K562 (cell line): ENCODE results near the gene ARMC7. TPM values are rescaled to one million over a fixed set of nuclear protein-coding genes. Genes with fewer than 3 reads are reported as not detected.

Experiments used
- ARNT ChIP-seq, 2 experiments: fragments of 450-650 bp; IDR thresholded peaks; 2 replicates each; pipeline ENCODE4 v1.6.1; 2016; ENCODE audit warnings: mild to moderate bottlenecking in 1 of 2
- CHCHD3 ChIP-seq: fragments of 250-450 bp; sonication (Bioruptor Pico); IDR thresholded peaks from 2 replicates; pipeline ENCODE4 v2.1.2; 2022; ENCODE audit warnings: mild to moderate bottlenecking
- E2F4 ChIP-seq: sonication (generic); formaldehyde crosslinking; IDR thresholded peaks from 2 replicates; pipeline ENCODE4 v1.8.0; 2022; ENCODE audit warnings: mild to moderate bottlenecking, low read depth, missing genetic modification reagents
- EP400 ChIP-seq: fragments of 450-650 bp; IDR thresholded peaks from 2 replicates; pipeline ENCODE4 v1.6.1; 2017; ENCODE audit warnings: antibody characterized with exemption, mild to moderate bottlenecking, moderate library complexity
- ESRRB ChIP-seq: fragments of 250-450 bp; sonication (Bioruptor Pico); IDR thresholded peaks from 2 replicates; pipeline ENCODE4 v1.5.0; 2020; ENCODE audit warnings: mild to moderate bottlenecking, moderate library complexity, borderline replicate concordance
- FOXP1 ChIP-seq: sonication (generic); formaldehyde crosslinking; IDR thresholded peaks from 2 replicates; pipeline ENCODE4 v1.8.0; 2022; ENCODE audit warnings: mild to moderate bottlenecking, missing genetic modification reagents
- HNRNPH1 ChIP-seq: fragments of 200-400 bp; formaldehyde crosslinking; optimal IDR thresholded peaks from 2 replicates; pipeline ENCODE3; 2017; ENCODE audit warnings: low read depth, mild to moderate bottlenecking, low read length, moderate library complexity
- KAT8 ChIP-seq: fragments of 450-650 bp; IDR thresholded peaks from 2 replicates; pipeline ENCODE4 v1.6.1; 2016; ENCODE audit warnings: low read depth, mild to moderate bottlenecking
- L3MBTL2 ChIP-seq: fragments of 450-650 bp; IDR thresholded peaks from 2 replicates; pipeline ENCODE4 v1.6.1; 2016; ENCODE audit warnings: mild to moderate bottlenecking, moderate library complexity
- MLLT1 ChIP-seq, 2 experiments: fragments of 450-650 bp; IDR thresholded peaks; 2 replicates each; pipeline ENCODE4 v1.6.1; 2016
- NFE2L1 ChIP-seq: fragments of 450-650 bp; IDR thresholded peaks from 2 replicates; pipeline ENCODE4 v1.6.1; 2016; ENCODE audit warnings: missing genetic modification characterization, low read depth, mild to moderate bottlenecking, missing compliant biosample characterization, moderate library complexity, borderline replicate concordance
- SAP30 ChIP-seq: fragments of 200-600 bp; sonication (generic); IDR thresholded peaks from 2 replicates; pipeline ENCODE4 v1.6.1; 2012; ENCODE audit warnings: borderline replicate concordance, low read depth, mild to moderate bottlenecking, moderate library complexity, low read length, control low read depth, inconsistent platforms; ENCODE audit not compliant: insufficient read depth, poor library complexity, severe bottlenecking
- SRSF3 ChIP-seq: fragments of 200-400 bp; formaldehyde crosslinking; IDR thresholded peaks from 2 replicates; pipeline ENCODE4 v1.6.1; 2016; ENCODE audit warnings: mild to moderate bottlenecking, low read length, moderate library complexity; ENCODE audit not compliant: insufficient read depth
- TAF15 ChIP-seq: fragments of 200-400 bp; formaldehyde crosslinking; IDR thresholded peaks from 2 replicates; pipeline ENCODE4 v1.6.1; 2017; ENCODE audit warnings: mild to moderate bottlenecking, low read depth, low read length, moderate library complexity
- ZNF444 ChIP-seq: fragments of 250-450 bp; sonication (Bioruptor Pico); IDR thresholded peaks from 2 replicates; pipeline ENCODE4 v1.4.0; 2020; ENCODE audit warnings: mild to moderate bottlenecking, moderate library complexity
- ZNF584 ChIP-seq: fragments of 200-800 bp; sonication (Bioruptor generic); IDR thresholded peaks from 2 replicates; pipeline ENCODE4 v1.6.1; 2016; ENCODE audit warnings: low read depth, mild to moderate bottlenecking, missing genetic modification characterization, missing compliant biosample characterization
- ZNF77 ChIP-seq: fragments of 250-450 bp; sonication (Bioruptor Pico); IDR thresholded peaks from 2 replicates; pipeline ENCODE4 v1.5.0; 2020
- polyA plus RNA-seq, 8 experiments: library from polyadenylated mRNA; depleted of rRNA in 4 of 8; stranded (reverse) in 5 of 8; unstranded in 3 of 8; fragments of >200 nt; fragmentation: Nextera tagmentation in 2 of 8; fragmentation: Illumina TruSeq in 1 of 8; extraction: Ambion mirVana in 2 of 8; extraction: Trizol in 1 of 8; gene quantifications; 2 replicates each; pipeline versions ENCODE4 v1.2.1 to v1.2.3, GENCODE V29; 2011 to 2014; ENCODE audit warnings: inconsistent platforms in 1 of 8, missing spikeins in 1 of 8
- total RNA-seq, 7 experiments: library from RNA; depleted of rRNA in 6 of 7; stranded (reverse); fragments of >200 nt in 6 of 7; fragmentation: Illumina TruSeq in 2 of 7; extraction: Trizol in 2 of 7; gene quantifications; 2 replicates each; pipeline versions ENCODE4 v1.2.1 to v1.2.3, GENCODE V29; 2011 to 2021; ENCODE audit warnings: low replicate concordance in 1 of 7
- TF ChIP-seq, protein P1 (sequence below): sonication (generic); formaldehyde crosslinking; IDR thresholded peaks from 2 replicates; pipeline ENCODE4 v1.8.1; 2023; ENCODE audit warnings: mild to moderate bottlenecking, missing genetic modification reagents
- TF ChIP-seq, protein P2 (sequence below): fragments of 250-450 bp; sonication (Bioruptor Pico); IDR thresholded peaks from 2 replicates; pipeline ENCODE4 v1.5.0; 2021

Gene ARMC7
- total and polyA plus RNA-seq, 9 of the 15 experiments (the other 6 are each of a cell fraction or from before 2014, with no cell fraction given): 1.4 to 15.2 (median 5.9) TPM

DNA sequence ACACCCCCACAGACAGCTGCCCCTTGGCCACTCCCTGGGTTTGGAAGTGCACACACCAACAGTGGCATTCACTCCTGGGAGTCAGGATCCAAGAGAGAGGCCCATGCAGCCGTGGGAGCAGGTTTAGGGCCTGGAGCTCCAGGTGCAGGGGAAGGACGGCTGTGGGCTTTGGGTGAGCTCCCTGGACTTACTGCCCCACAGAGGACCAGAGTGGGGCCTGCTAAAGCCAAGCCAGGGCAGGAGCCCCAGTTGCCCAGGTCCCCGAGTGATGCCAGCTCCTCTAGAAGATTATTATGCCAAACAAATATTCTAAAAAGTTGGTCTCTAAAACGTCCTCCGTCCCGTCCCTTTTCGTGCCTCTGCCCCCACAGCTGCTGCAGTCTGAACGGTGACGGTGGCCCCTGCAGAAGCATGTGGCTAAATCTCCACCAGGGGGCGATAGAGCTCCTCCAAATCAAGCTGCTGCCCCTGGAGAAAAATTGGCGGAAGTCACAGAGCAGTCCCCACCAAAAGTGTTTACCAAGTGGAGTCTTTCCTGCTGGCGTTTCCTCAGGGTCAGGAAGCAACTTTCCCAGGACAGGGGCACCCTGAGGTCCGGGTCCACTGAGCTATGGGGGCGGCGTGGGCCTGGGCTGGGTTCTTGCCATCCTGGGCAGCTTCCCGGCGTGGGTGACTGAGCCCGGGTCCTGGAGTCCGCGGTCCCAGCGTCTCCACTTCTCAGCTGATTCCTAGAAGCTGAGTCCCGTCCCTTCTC, 4.2 kb downstream of the ARMC7 start (continued):
- TF ChIP-seq SRSF3 (no peak), ZNF444 (CRISPR knock-in tag) (no peak), ESRRB (no peak), KAT8 (no peak), TAF15 (no peak), ARNT (IDR thresholded peaks at IDR 0.05) (no peak), HNRNPH1 (no peak), E2F4 (CRISPR knock-in tag) (no peak), EP400 (peak; percentile 66), NFE2L1 (no peak), ZNF77 (no peak), L3MBTL2 (peak; percentile 53; the same call in 1 of the 2 replicates), MLLT1 (IDR thresholded peaks at IDR 0.05) (peak in 1 of 2 experiments; percentile 40; a peak in 1 of 4 replicates), ZNF584 (CRISPR knock-in tag) (no peak), FOXP1 (CRISPR knock-in tag) (no peak), SAP30 (peak; percentile 34), CHCHD3 (CRISPR knock-in tag) (no peak)
- TF ChIP-seq, protein P1, sequence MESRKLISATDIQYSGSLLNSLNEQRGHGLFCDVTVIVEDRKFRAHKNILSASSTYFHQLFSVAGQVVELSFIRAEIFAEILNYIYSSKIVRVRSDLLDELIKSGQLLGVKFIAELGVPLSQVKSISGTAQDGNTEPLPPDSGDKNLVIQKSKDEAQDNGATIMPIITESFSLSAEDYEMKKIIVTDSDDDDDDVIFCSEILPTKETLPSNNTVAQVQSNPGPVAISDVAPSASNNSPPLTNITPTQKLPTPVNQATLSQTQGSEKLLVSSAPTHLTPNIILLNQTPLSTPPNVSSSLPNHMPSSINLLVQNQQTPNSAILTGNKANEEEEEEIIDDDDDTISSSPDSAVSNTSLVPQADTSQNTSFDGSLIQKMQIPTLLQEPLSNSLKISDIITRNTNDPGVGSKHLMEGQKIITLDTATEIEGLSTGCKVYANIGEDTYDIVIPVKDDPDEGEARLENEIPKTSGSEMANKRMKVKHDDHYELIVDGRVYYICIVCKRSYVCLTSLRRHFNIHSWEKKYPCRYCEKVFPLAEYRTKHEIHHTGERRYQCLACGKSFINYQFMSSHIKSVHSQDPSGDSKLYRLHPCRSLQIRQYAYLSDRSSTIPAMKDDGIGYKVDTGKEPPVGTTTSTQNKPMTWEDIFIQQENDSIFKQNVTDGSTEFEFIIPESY (CRISPR knock-in tag): peak; percentile 68; the same call in 1 of the 2 replicates
- TF ChIP-seq, protein P2, sequence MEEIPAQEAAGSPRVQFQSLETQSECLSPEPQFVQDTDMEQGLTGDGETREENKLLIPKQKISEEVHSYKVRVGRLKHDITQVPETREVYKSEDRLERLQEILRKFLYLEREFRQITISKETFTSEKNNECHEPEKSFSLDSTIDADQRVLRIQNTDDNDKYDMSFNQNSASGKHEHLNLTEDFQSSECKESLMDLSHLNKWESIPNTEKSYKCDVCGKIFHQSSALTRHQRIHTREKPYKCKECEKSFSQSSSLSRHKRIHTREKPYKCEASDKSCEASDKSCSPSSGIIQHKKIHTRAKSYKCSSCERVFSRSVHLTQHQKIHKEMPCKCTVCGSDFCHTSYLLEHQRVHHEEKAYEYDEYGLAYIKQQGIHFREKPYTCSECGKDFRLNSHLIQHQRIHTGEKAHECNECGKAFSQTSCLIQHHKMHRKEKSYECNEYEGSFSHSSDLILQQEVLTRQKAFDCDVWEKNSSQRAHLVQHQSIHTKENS (CRISPR knock-in tag): no peak
